Muscle layer of colon (tissue), 2 donors: ENCODE results near the gene RPS8.
"Not testable (repeated sequence)": the region's sequence is repeated elsewhere in the genome, so short reads cannot be mapped to it uniquely, and the experiment has no call there.

Experiments
- H3K27ac ChIP-seq: one replicate; pipeline ENCODE4 v1.7.0; 2013; ENCODE audit warnings: low read depth, mild to moderate bottlenecking, low read length, moderate library complexity
- H3K27me3 ChIP-seq, 2 donors: one replicate each; pipeline ENCODE4 v1.7.0; 2013; ENCODE audit warnings: low read length in 2 of 2, mild to moderate bottlenecking in 2 of 2; ENCODE audit not compliant: insufficient read depth in 2 of 2, control insufficient read depth in 1 of 2
- H3K36me3 ChIP-seq: one replicate; pipeline ENCODE4 v1.7.0; 2013; ENCODE audit warnings: mild to moderate bottlenecking, low read length; ENCODE audit not compliant: insufficient read depth
- H3K4me1 ChIP-seq: one replicate; pipeline ENCODE4 v1.7.0; 2013; ENCODE audit warnings: mild to moderate bottlenecking, low read length; ENCODE audit not compliant: insufficient read depth
- H3K4me3 ChIP-seq, 2 donors: one replicate each; pipeline ENCODE4 v1.7.0; 2013; ENCODE audit warnings: low read length in 2 of 2, low read depth in 1 of 2, mild to moderate bottlenecking in 1 of 2, moderate library complexity in 1 of 2
- H3K9ac ChIP-seq: one replicate; pipeline ENCODE4 v1.7.0; 2013; ENCODE audit warnings: low read length
- H3K9me3 ChIP-seq: one replicate; pipeline ENCODE4 v1.7.0; 2013; ENCODE audit warnings: mild to moderate bottlenecking, low read length
- donor health status: abdominal sarcoma.
- donor health status: Adenocarcinoma of cecum.

Gene RPS8

DNA sequence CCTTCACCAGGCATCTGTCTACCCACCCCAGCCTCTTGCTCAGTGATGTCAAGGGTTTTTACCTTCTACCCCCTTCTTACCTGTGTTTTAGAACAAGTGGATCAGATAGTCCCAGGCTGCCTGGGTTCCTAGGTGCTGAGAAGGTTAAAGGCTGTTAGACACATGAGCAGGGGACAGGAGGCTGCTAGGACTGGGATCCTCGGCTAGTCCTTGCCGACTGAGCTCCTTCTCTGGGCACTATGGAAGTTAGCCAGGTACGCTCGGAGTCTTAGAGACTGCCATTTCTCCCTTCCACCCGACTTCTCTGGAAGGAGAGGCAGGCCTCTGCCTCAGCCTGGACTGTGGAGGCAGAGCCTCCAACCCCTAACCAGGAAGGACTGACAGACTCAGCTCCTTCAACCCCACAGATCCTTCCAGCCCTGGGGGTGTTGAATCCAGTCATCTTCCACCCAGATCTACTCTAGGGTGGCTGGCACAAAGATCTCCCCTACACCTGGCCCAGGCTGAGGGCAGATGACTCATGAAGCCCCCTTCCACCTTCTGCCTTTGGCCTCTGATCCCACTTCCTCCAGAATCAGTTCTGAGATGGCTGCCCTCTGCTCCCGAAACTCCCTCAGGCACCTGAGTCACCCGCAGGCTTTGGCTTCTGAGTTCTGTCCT is 31.5 kb downstream of the RPS8 start, which contains the start of gene DYNLT4:
DYNLT4 (minus strand) TSS at position 648 of the 660 bp plus-strand sequence. CDS start 683 bp downstream, outside the sequence.
- H3K9ac ChIP-seq, result peak within 1 kb of the TSS; percentile 8
- peaks cover 58% of the 10 kb centered on the region for H3K4me1 ChIP-seq
- no peaks in the 10 kb centered on the region for H3K9me3 ChIP-seq
- H3K27ac ChIP-seq, result peak within 1 kb of the TSS; percentile 99
- H3K27me3 ChIP-seq, result no peaks in the 10 kb centered on the region
- H3K36me3 ChIP-seq, result peaks cover 22% of the 10 kb centered on the region
- peak within 1 kb of the TSS; percentile 22 to 49 for H3K4me3 ChIP-seq

DNA sequence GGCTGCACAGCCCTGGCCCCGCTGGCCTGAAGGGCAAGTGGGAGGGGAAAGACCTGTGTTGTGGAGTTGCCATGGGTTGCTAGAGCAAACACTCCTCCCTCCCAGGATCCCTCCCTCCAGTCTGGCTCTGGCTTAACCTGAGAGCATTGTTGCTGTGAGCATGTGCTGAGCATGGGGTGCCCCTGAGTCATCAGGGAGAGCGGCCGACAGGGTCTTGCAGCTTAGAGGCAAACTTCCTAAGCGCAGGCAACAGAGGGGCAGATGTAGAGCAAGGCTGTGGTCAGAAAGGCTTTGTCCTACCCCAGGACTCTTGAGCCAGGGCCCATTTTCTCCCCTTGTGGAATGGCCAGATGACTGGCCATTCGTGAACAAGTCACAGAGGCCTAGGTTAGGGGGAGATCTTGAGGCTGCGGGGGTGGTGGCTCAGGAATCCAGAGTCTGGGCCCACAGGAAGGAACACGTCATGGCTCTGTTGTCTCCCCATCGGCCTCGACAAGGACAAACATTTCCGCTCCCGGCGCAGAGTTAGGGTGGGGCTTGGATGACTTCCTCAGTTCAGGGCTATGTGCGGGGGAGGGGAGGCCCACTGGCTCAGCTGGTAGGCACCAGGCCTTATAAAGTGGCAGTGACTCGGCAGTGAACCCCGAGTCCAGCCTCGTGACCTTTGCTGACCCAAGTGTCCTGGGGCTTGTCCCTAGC is 32.2 kb downstream of the RPS8 start:
- peak overlapping the region; percentile 99 for H3K27ac ChIP-seq
- peak overlapping the region; percentile 8 for H3K9ac ChIP-seq
- no peaks in the 10 kb centered on the region for H3K9me3 ChIP-seq
- peak overlapping the region; percentile 22 to 49 for H3K4me3 ChIP-seq
- H3K4me1 ChIP-seq, result peaks cover 51% of the 10 kb centered on the region
- H3K36me3 ChIP-seq, result peaks cover 22% of the 10 kb centered on the region
- no peaks in the 10 kb centered on the region for H3K27me3 ChIP-seq

DNA sequence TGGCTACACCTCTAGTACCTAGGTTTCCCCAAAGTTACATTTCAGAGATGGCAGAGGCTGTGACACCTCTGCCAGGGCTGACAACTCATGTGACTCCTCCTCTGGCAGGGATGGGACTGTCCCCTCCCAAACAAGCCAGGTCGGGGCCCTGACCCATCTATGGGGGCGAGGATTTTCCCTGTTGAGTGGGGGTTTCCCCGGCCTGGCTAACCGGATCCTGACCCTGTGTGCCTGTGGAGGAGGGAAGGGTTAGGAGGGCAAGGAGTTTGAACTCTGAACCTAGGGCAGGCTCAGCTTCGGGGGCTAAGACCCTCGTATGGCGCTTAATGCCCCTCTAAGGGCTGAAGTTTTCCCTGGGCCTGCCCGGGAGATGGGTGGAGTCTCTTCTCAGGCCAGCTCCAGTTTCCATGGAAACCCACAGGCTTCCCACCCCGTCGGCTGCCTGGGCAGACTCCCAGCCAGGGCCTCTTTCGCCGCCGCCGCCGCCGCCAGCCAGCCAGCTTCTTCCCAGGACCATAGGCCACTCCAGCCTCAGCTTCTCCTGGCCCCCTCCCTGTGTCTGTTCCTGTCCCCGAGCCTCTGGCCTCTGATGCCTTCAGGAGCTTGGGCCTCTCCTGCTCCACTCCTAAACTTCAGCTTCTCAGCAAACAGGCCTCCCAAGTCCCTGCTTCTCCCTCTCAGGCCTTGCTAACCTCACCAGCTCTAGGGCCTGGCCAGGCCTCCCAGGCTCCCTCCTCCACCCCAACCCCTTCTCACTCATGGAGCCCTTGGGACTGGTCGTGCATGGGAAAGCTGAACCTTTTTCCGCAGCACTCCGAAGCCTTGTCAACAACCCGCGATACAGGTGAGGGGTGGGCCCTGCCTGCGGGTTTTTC is 33.0 kb downstream of the RPS8 start, which contains the start of gene BTBD19:
BTBD19 (plus strand) TSS at position 461 of the 875 bp plus-strand sequence; CDS start at position 759, 298 bp downstream.
- peaks cover 47% of the 10 kb centered on the region for H3K4me1 ChIP-seq
- H3K9ac ChIP-seq, result peak within 1 kb of the TSS; percentile 18
- H3K9me3 ChIP-seq, result no peaks in the 10 kb centered on the region
- H3K36me3 ChIP-seq, result peaks cover 18% of the 10 kb centered on the region
- peak within 1 kb of the TSS; percentile 99 for H3K27ac ChIP-seq
- no peaks in the 10 kb centered on the region for H3K27me3 ChIP-seq
- H3K4me3 ChIP-seq, result peak within 1 kb of the TSS; percentile 22 to 46

DNA sequence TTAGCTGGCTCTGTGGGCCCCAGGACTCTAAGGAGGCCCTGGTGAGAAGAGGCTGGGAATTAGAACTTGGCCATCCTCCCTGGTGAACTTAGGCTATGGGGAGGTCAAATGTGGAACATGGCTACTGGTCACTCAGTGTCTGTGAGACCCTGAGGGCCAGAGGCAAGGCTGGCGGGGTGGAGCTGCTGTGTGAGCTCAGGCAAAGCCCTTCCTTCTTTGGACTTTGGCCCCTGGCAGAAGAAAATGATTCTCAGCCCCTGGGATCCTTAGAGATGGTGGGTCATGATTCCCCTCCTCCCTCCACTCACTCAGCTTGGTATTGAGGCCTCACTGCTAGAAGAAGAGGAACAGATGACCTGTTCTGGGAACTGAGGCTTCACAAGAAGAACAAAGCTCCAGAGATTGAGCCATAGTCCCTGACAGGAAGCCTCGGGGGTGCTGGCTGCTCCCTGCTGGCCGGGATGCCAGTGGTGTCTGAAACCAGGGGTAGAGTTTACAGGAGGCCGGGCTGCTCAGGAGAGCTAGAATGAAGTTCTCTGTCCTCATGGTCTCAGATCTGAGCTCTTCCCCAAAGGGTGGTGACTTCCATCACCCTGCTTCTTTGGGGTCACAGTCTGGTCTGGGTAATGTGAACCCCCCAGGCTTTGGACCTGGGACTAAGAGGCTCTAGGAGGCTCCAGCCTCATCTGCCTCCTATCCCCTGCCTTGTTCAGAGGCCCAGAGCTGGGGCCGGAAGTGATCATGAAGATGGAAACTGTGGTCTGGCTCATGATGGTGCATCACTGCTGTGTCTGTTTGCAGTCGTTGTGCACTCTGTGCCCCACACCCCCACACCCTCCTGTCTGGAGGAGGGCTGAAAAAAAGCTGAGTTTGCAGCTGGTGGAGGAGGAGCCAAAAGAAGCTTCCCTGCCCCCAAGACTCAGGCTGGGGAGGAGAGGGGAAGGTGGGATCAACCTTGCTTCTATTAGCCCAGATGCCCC is 33.9 kb downstream of the RPS8 start:
- H3K9ac ChIP-seq, result peak overlapping the region; percentile 18
- H3K36me3 ChIP-seq, result peaks cover 9% of the 10 kb centered on the region
- peaks cover 47% of the 10 kb centered on the region for H3K4me1 ChIP-seq
- peak overlapping the region in 1 of 2 donors; percentile 46 for H3K4me3 ChIP-seq
- H3K27ac ChIP-seq, result peak overlapping the region; percentile 99
- no peaks in the 10 kb centered on the region for H3K9me3 ChIP-seq
- no peaks in the 10 kb centered on the region for H3K27me3 ChIP-seq

DNA sequence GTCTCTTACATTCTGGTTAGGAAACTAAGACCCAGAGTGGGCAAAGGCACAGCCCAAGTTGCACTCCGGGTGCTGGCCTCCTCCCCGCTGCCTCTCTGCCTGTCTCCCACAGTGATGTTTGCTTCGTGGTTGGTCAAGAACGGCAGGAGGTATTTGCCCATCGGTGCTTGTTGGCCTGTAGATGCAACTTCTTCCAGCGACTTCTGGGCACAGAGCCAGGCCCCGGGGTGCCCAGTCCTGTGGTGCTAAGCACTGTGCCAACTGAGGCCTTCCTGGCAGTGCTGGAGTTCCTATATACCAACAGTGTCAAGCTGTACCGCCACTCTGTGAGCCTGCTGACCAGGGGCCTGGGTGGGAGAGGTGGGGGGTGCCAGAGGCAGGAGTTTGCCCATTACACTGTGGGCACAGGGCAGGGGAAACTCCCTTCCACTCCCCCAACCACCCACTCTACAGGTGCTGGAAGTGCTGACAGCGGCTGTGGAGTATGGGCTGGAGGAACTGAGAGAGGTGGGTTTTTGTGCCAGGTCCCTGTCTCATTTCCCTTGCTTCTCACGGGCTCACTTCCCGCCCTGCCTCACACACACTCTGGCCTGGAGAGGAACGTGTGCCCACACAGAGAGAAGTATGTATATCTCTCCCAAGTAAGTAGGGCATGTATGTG is 34.9 kb downstream of the RPS8 start:
- Histone ChIP-seq H3K4me3 (peak overlapping the region in 1 of 2 donors; percentile 46), H3K27ac (peak overlapping the region; percentile 99), H3K4me1 (peaks cover 47% of the 10 kb centered on the region), H3K36me3 (peaks cover 6% of the 10 kb centered on the region), H3K9me3 (no peaks in the 10 kb centered on the region), H3K9ac (peak overlapping the region; percentile 14), H3K27me3 (no peaks in the 10 kb centered on the region)

DNA sequence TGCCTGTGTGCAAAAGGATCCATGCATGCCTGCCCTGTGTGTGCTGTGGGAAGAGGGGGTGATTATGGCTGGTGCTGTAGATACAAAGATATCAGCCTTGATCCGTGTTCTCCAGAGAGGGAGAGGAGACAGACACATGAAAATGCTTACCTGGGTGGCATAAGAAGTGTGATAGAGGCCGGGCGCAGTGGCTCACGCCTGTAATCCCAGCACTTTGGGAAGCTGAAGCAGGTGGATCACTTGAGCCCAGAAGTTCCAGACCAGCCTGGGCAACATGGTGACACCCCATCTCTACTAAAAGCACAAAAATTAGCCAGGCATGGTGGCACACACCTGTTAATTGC is 35.4 kb downstream of the RPS8 start:
- not testable (repeated sequence) for H3K4me3 ChIP-seq, H3K27me3 ChIP-seq, H3K27ac ChIP-seq, H3K9me3 ChIP-seq, H3K9ac ChIP-seq, H3K36me3 ChIP-seq
- H3K4me1 ChIP-seq, result peaks cover 47% of the 10 kb centered on the region

DNA sequence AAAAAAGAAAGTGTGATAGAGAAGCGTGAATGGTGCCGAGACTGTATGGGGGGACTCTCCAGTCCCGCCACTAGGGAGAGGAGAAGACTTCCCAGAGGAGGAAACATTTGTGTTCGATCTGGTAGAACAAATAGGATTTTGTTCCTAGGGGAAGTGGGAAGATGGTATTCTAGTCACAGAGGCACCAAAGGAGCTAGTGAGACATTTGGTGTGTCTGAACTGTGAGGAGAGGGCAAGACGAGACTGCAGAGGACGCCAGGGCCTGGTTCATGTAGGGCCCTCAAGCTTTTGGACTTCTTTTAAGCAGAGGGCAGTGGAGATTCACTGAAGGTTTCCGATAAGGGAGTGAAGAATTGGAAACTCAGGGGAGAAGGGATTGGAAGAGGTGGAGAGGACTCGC is 35.9 kb downstream of the RPS8 start:
- Histone ChIP-seq H3K9me3 (no peaks in the 10 kb centered on the region), H3K27ac (no peak overlapping the region), H3K4me3 (no peak overlapping the region), H3K9ac (no peak overlapping the region), H3K36me3 (no peaks in the 10 kb centered on the region), H3K4me1 (peaks cover 47% of the 10 kb centered on the region), H3K27me3 (no peaks in the 10 kb centered on the region)

DNA sequence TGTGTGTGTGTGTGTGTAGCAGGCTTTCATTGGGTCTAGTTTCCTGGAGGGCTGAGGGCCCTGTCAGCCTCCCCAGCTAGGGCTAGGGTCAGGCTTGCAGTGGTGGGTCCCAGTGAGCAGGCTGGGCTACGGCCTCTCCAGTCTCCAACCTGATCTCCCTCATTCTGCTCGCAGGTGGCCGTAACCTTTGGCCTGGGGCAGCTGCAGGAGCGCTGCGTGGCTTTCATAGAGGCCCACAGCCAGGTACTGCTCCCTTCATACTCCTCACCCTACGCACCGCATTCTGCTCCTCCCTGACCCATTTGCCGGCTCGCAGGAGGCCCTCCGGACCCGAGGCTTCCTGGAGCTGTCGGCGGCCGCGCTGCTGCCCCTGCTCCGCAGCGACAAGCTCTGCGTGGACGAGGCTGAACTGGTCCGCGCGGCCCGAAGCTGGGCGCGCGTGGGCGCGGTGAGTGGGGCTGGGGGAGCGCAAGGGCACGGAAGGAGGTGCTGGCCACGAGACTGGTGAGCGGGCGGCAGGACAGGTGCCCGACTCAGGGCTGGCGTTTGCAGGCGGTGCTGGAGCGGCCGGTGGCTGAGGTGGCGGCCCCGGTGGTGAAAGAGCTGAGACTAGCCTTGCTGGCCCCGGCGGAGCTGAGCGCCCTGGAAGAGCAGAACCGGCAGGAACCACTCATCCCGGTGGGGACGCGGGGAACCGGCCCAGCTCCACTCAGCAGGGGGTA is 37.6 kb downstream of the RPS8 start:
- H3K4me3 ChIP-seq, result peak overlapping the region; percentile 46 to 63

DNA sequence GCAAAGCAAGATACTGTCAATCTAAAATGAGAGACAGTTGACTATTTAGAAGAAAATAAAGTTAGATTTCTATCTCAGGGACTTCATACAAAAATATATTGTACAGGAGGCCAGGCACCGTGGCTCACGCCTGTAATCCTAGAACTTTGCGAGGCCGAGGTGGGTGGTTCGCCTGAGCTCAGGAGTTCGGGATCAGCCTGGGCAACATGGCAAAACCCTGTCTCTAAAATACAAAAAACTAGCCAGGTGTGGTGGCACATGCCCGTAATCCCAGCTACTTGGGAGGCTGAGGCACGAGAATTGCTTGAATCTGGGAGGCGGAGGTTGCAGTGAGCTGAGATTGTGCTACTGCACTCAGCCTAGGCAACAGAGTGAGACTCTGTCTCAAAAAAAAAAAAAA is 40.6 kb downstream of the RPS8 start:
- H3K4me1 ChIP-seq, H3K4me3 ChIP-seq, H3K27ac ChIP-seq, H3K36me3 ChIP-seq, H3K9me3 ChIP-seq, H3K27me3 ChIP-seq, H3K9ac ChIP-seq: not testable (repeated sequence)

More for the DNA sequence above, 37.6 kb downstream of the RPS8 start:
- Histone ChIP-seq H3K4me1 (peaks cover 30% of the 10 kb centered on the region), H3K27me3 (no peaks in the 10 kb centered on the region), H3K9me3 (no peaks in the 10 kb centered on the region), H3K27ac (peak overlapping the region; percentile 92), H3K9ac (peak overlapping the region; percentile 27), H3K36me3 (no peaks in the 10 kb centered on the region)

DNA sequence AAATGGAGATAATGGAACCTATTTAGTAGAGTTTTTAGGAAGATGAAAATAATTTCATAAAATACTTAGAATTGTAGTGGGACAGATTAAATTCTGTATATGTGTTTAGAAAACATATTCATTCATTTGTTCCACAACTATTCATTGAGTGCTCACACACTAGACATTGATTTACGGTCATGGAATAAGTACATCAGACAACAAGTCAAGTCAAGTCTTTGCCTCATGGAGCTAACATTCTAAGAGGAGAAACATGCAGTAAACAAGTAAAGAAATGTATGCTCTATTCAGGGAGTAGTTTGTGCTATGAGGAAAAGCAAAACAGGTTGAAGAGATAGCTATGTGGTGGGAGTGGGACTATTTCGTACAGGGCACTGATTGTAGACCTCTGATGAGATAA is 42.0 kb downstream of the RPS8 start:
- peaks cover 15% of the 10 kb centered on the region for H3K4me1 ChIP-seq

More for the DNA sequence above, 42.0 kb downstream of the RPS8 start:
- Histone ChIP-seq H3K36me3 (no peaks in the 10 kb centered on the region), H3K4me3 (no peak overlapping the region), H3K27me3 (no peaks in the 10 kb centered on the region), H3K9me3 (no peaks in the 10 kb centered on the region), H3K9ac (no peak overlapping the region), H3K27ac (no peak overlapping the region)
